Activated CD4-positive, alpha-beta memory T cell treated with anti-CD3 and anti-CD28 coated beads for 36 hours (primary cell): Measurements from ENCODE around the gene TBC1D3B. TPM values are rescaled to one million over a fixed set of nuclear protein-coding genes. Genes with fewer than 3 reads are reported as not detected.
"Not testable (repeated sequence)": the region's sequence is repeated elsewhere in the genome, so short reads cannot be mapped to it uniquely, and the experiment has no call there.

Experiments used
- CTCF ChIA-PET: fragments of 350-600 bp; sonication (Branson Sonifier 250); formaldehyde crosslinking; loops from one replicate; lab custom pipeline; 2021; ENCODE audit warnings: antibody characterized with exemption, inconsistent platforms; lab: Charles Lee
- POLR2A ChIA-PET: fragments of 350-600 bp; sonication (Branson Sonifier 250); formaldehyde crosslinking; loops from one replicate; lab custom pipeline; 2021; ENCODE audit warnings: antibody characterized with exemption; lab: Charles Lee
- DNase-seq: peaks from one replicate; pipeline ENCODE4 v3.0.0-alpha.2; 2020
- H3K27ac Mint-ChIP-seq: one replicate; pipeline ENCODE4 v1.8.0; 2021; ENCODE audit warnings: mixed read lengths
- H3K27me3 Mint-ChIP-seq: one replicate; pipeline ENCODE4 v1.8.0; 2021; ENCODE audit warnings: mixed read lengths
- H3K36me3 Mint-ChIP-seq: one replicate; pipeline ENCODE4 v1.8.0; 2021; ENCODE audit warnings: mixed read lengths
- H3K4me1 Mint-ChIP-seq: one replicate; pipeline ENCODE4 v1.8.0; 2021; ENCODE audit warnings: low read depth, mixed read lengths
- H3K4me3 Mint-ChIP-seq: one replicate; pipeline ENCODE4 v1.8.0; 2021; ENCODE audit warnings: mild to moderate bottlenecking, mixed read lengths
- H3K9me3 Mint-ChIP-seq: one replicate; pipeline ENCODE4 v1.8.0; 2021; ENCODE audit warnings: mixed read lengths
- intact Hi-C: fragments of 100-400 bp; cut with micrococcal nuclease; formaldehyde crosslinking; loops from one replicate; pipeline ENCODE4 v1.15.1; 2023
- total RNA-seq, 2 experiments: library from RNA; stranded (reverse); gene quantifications; one replicate each; pipeline ENCODE4 v1.2.3, GENCODE V29; 2021

Gene TBC1D3B
- 1 to 10 TPM; 5.6 to 8.1 TPM for total RNA-seq

DNA sequence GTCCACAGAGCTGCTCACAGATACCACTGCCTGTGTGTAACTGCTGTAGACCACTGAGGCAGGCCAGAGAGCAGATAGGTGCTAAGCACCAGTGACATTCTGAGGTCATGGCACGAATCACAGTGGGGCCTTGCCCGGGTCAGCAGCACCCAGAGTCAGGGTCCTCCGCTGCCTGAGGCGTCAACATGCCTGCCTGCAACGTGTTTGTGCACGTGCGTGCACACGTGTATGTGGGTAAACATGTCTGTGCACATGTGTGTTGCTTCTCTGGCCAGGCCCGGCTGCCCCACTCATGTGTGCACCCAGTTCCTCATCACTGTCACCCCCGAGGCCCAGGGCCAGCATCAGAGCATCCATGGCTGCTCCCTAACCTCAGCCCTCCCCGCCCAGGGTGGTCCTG is at the start of gene TBC1D3B:
Gene TBC1D3B (minus strand): TSS at position 101 of the 400 bp plus-strand sequence. CDS start 1,586 bp downstream, outside the sequence.
- DNase-seq, H3K4me1 Mint-ChIP-seq, H3K4me3 Mint-ChIP-seq, H3K9me3 Mint-ChIP-seq, H3K27me3 Mint-ChIP-seq, intact Hi-C loops, POLR2A ChIA-PET, H3K27ac Mint-ChIP-seq, CTCF ChIA-PET, H3K36me3 Mint-ChIP-seq: not testable (repeated sequence)

DNA sequence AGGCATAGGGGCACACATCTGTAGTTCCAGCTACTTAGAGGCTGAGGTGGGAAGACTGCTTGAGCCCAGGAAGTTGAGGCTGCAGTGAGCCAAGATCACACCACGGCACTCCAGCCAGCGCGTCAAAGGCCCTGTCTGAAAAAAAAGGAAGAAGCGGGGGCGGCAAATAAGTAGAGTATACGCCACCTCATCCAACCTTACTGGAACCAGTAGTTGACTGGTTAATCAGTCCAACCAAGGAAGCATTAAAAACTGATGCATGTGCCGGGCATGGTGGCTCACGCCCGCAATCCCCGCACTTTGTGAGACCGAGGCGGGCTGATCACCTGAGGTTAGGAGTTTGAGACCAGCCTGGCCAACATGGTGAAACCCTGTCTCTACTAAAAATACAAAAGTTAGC is 46.5 kb upstream of the TBC1D3B start:
- H3K4me3 Mint-ChIP-seq, H3K9me3 Mint-ChIP-seq, H3K4me1 Mint-ChIP-seq, H3K27me3 Mint-ChIP-seq, DNase-seq, H3K27ac Mint-ChIP-seq, intact Hi-C loops, POLR2A ChIA-PET, CTCF ChIA-PET, H3K36me3 Mint-ChIP-seq: not testable (repeated sequence)

GRCh38 chr17:36221581-36222100 is 45.2 kb upstream of the TBC1D3B start:
- H3K9me3 Mint-ChIP-seq, H3K36me3 Mint-ChIP-seq, H3K27ac Mint-ChIP-seq, DNase-seq, H3K4me1 Mint-ChIP-seq, CTCF ChIA-PET, intact Hi-C loops, H3K4me3 Mint-ChIP-seq, POLR2A ChIA-PET: not testable (repeated sequence)
- peaks cover 13% of the 10 kb centered on the region for H3K27me3 Mint-ChIP-seq

- H3K9me3 Mint-ChIP-seq, CTCF ChIA-PET, DNase-seq, H3K27ac Mint-ChIP-seq, intact Hi-C loops, H3K36me3 Mint-ChIP-seq, POLR2A ChIA-PET, H3K4me1 Mint-ChIP-seq, H3K4me3 Mint-ChIP-seq: not testable (repeated sequence)
- H3K27me3 Mint-ChIP-seq = peaks cover 13% of the 10 kb centered on the region
Measured at GRCh38 chr17:36220737-36221580, 44.5 kb upstream of the TBC1D3B start.

DNA sequence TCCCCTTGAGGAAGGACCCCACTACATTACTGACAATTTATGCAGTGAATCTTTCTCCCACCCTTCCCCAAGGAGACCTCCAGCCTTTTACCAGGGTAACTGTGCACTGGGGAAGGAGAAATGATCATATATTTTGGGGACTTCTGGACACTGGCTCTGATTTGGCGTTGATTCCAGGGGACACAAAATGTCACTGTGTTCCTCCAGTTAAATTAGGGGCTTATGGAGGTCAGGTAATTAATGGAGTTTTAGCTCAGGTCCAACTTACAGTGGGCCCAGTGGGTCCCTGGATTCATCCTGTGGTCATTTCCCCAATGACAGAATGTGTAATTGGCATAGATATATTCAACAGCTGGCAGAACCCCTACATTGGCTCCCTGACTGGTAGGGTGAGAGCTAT is 43.1 kb upstream of the TBC1D3B start:
- CTCF ChIA-PET, H3K9me3 Mint-ChIP-seq, H3K4me1 Mint-ChIP-seq, POLR2A ChIA-PET, H3K36me3 Mint-ChIP-seq, H3K4me3 Mint-ChIP-seq, intact Hi-C loops, H3K27ac Mint-ChIP-seq, DNase-seq: not testable (repeated sequence)
- peaks cover 15% of the 10 kb centered on the region for H3K27me3 Mint-ChIP-seq

GRCh38 chr17:36215406-36216308 is 39.2 kb upstream of the TBC1D3B start:
- H3K27ac Mint-ChIP-seq, H3K4me1 Mint-ChIP-seq, CTCF ChIA-PET, intact Hi-C loops, H3K36me3 Mint-ChIP-seq, POLR2A ChIA-PET, H3K9me3 Mint-ChIP-seq, DNase-seq, H3K4me3 Mint-ChIP-seq: not testable (repeated sequence)
- peaks cover 23% of the 10 kb centered on the region for H3K27me3 Mint-ChIP-seq

DNA sequence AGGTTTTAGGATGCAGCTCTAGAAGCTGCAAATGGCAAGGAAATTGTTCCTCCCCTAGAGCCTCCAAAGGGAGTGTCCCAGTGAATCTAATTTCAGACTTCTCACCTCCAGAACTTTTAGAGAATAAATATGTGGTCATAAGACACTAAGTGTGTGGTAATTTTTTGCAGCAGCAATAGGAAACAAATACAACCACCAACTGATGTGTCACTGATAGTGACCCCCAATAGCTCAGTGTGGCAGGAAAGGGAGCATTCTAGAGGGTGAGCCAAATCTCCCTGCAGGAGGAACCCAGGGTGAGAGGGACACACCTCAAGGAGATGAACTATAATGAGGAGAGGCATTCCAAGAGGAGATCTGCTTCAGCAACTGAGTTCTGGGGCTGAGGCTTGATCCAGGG is 38.5 kb upstream of the TBC1D3B start:
- intact Hi-C loops = no loop called here
- POLR2A ChIA-PET = no interaction called here
- H3K27me3 Mint-ChIP-seq = peaks cover 23% of the 10 kb centered on the region
- H3K36me3 Mint-ChIP-seq = no peaks in the 10 kb centered on the region
- H3K27ac Mint-ChIP-seq = no peak overlapping the region
- H3K9me3 Mint-ChIP-seq = peaks cover 9% of the 10 kb centered on the region
- H3K4me3 Mint-ChIP-seq = no peak overlapping the region
- peaks cover 3% of the 10 kb centered on the region for H3K4me1 Mint-ChIP-seq
- DNase-seq = no peak
- CTCF ChIA-PET = no interaction called here

- intact Hi-C loops = no loop called here
Measured at GRCh38 chr17:36213695-36214094, 37.3 kb upstream of the TBC1D3B start.

GRCh38 chr17:36212966-36213365 is 36.5 kb upstream of the TBC1D3B start:
- Mint-ChIP-seq H3K9me3 (peaks cover 3% of the 10 kb centered on the region), H3K4me1 (peaks cover 3% of the 10 kb centered on the region), H3K27ac (no peak overlapping the region), H3K27me3 (peaks cover 15% of the 10 kb centered on the region), H3K36me3 (no peaks in the 10 kb centered on the region), H3K4me3 (no peak overlapping the region)
- intact Hi-C loops = no loop called here
- no peak for DNase-seq
- POLR2A ChIA-PET = no interaction called here
- CTCF ChIA-PET = no interaction called here

More at GRCh38 chr17:36213695-36214094, 37.3 kb upstream of the TBC1D3B start:
- ChIA-PET CTCF (interaction anchor here (0.8 kb wide), 1 partner anchor 143 kb away, joined by 3 read pairs; no protein-coding TSS in a partner anchor), POLR2A (no interaction called here)
- H3K27me3 Mint-ChIP-seq = peaks cover 19% of the 10 kb centered on the region
- H3K4me1 Mint-ChIP-seq = peaks cover 3% of the 10 kb centered on the region
- DNase-seq = no peak
- H3K4me3 Mint-ChIP-seq = no peak overlapping the region
- no peak overlapping the region for H3K27ac Mint-ChIP-seq
- no peaks in the 10 kb centered on the region for H3K36me3 Mint-ChIP-seq
- peaks cover 7% of the 10 kb centered on the region for H3K9me3 Mint-ChIP-seq

GRCh38 chr17:36212272-36212605 is 35.8 kb upstream of the TBC1D3B start:
- DNase-seq = no peak
- intact Hi-C loops = no loop called here
- Mint-ChIP-seq H3K4me1 (peaks cover 3% of the 10 kb centered on the region), H3K4me3 (no peak overlapping the region), H3K36me3 (no peaks in the 10 kb centered on the region), H3K9me3 (no peaks in the 10 kb centered on the region), H3K27ac (no peak overlapping the region), H3K27me3 (peaks cover 13% of the 10 kb centered on the region)
- ChIA-PET CTCF (no interaction called here), POLR2A (no interaction called here)

GRCh38 chr17:36211484-36212271 is 35.2 kb upstream of the TBC1D3B start:
- POLR2A ChIA-PET, H3K36me3 Mint-ChIP-seq, H3K27ac Mint-ChIP-seq, intact Hi-C loops, H3K4me3 Mint-ChIP-seq, H3K9me3 Mint-ChIP-seq, CTCF ChIA-PET, DNase-seq, H3K4me1 Mint-ChIP-seq: not testable (repeated sequence)
- peaks cover 15% of the 10 kb centered on the region for H3K27me3 Mint-ChIP-seq
